Stimulated activated CD8-positive, alpha-beta memory T cell treated with anti-CD3 and anti-CD28 coated beads, Interleukin-12 subunit alpha, Interleukin-12 subunit beta, amount 100 ng/mL, for 4 hours (primary cell): ENCODE data around the gene KRT35.
"Not testable (repeated sequence)": the region's sequence is repeated elsewhere in the genome, so short reads cannot be mapped to it uniquely, and the experiment has no call there.

Source experiments
- DNase-seq: peaks from one replicate; pipeline ENCODE4 v3.0.0-alpha.2; 2020; ENCODE audit warnings: low read depth

The KRT35 gene

GRCh38 chr17:41453066-41453465, 27.9 kb downstream of the KRT35 start:
- no peak for DNase-seq

DNA sequence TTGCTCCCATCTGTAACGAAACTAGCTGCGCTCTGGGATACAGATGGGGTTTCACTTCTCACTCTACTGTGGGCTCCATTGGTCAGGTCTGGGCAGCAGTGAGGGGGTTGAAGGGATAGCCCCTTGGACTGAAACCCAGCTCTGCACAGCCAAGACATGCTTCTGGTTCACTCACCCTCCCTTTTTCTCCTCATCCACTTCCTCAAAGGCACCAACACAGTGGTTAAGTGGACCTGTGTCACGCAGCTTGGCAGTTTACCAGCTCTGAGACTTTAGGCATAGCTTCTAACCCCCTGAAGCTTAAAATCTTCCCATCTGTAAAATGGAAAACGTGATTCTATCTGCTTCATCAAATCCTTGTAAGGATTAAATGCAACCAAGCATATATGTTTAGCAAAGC, 28.7 kb downstream of the KRT35 start:
- no peak for DNase-seq

DNA sequence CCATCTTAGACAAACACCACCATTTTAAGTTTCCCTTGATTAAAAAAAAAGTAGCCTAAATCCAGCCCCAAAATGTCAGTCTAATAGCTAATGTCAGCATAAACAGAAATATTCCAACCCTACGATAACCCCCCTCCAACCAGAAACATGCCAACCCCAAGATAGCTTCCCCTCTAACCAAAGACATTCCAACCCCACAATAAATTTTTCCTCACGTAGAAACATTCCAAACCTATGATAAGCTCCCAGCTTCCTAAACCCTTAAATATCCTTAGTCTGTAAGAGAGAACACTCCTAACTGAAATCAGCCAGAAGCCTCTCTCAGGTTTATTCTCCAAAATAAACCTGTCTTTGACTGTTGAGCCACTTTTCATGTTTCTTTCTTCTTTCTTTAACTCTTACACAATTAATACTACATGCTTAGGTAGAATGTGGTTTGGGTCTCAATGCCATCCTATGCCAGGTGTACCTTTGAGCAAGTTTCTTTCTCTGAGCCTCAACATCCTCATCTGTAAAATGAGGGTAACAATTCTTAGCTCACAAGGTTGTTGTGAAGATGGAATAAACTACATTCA, 29.7 kb downstream of the KRT35 start:
- DNase-seq: no peak

DNA sequence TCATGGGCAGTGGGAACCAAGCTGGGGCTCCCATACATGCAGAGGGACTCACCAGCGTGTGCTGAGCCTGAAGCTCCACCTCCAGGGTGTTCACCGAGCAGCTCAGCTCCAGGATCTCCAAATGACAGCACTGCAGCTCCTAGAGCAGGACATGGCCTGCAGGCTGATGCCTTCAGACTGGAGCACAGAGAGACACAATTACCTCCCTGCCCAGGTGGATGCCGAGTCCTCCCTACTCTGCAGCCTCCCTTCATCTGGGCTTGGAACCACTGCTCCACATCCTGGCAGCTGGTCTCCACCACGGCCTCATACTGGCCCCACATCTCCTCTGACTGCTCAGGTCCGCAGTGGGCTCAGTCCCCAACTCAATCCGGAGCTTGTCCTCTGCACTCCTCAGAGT, 31.9 kb downstream of the KRT35 start:
- DNase-seq: no peak

- DNase-seq: no peak
Measured at GRCh38 chr17:41448506-41448905, 32.4 kb downstream of the KRT35 start.

DNA sequence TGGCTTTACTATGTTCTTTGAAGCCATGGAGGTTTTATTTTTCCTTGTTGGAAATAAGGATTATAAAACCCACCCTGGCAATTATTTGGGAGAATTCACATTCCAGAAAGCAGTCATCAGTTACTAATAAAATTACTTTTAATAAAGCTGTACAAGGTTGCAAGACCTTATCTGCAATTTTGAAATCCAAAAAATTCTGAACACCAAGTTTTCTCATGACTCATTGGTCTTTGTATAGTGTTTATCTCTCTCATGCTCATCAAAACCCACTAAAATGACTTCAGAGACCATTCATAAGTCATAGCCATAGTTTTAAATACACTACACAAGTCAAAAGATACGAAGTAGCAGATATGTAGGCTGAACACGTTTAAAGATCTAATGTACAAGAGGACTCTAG, 34.1 kb downstream of the KRT35 start:
- DNase-seq: no peak

DNA sequence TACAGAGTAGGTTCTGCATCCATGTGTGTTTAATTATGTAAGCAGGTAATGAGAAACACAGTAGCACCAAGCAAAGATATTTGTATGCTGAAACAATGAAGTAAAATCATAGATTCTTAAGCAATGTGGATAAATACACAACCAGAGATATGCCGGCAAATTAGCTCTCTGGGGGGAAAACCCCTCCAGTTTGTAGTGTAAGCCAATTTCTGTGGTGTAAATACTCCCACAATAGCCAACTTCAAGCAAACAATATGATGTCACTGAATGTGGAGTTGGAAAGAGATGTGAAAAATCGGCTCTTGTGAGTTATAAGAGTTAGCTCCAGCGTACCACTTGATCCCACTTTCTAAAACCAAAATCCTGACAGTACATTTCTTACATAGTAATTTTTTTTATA, 36.3 kb downstream of the KRT35 start:
- DNase-seq: no peak

DNA sequence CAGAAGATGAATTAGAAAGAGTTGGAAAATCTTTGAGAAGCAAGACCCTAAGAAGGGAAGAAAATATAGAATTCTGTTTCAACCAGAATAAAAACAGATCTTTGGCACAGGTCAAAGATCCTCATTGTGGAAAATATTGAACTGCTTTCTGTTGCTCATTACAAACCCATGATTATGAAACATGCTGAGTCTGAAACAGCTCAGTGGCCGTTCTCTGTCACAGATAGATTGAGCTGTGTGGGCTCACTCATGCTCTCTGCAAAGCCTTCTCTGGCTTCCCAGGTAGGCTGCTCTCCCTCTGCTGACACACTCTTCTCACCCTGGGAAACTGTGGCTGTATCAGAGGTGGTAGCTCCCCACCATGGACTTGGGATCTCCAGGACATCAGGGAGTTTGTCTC, 36.8 kb downstream of the KRT35 start:
- DNase-seq: no peak

DNA sequence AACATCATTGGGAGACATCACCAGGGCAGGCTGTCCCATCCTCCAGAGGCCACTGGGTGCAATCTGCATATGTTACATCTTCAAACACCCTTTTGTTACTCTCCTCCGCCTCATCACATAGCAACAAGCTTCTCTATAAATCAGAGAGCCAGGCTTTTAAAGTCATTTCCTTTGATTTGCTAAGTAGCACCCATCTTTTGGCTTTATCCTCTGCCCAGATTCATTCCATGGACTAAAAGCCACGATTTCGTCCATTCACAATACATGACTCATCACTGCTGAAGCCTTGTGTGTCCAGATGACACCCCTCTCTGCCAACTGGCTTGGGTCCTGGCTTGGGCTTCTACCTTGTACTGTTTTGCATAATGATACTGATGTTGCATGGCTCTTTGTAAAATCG, 38.2 kb downstream of the KRT35 start:
- DNase-seq: no peak

DNA sequence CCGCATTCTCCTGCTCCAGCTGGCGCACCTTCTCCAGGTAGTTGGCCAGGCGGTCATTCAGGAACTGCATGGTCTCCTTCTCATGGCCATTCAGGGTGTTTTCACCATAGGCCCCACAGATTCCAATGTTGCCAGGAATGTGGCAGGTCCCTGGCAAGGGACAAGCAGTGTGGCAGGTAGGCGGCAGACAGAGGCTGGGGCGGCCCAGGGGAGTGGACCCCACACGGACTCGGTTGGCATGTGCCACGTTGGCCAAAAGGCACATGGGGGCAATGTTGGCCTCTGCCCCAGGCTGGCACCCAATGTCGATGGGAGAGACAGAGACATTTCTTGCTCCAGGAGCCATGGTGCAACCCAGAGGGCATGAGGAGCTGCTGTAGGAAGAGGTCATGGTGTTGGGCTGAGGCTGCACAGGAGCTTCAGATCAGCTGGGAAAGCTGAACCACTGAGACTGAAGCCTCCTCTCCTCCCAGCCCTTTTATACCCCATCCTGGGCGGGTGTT, 40.4 kb downstream of the KRT35 start, which contains the start of gene KRT38:
TSS of gene KRT38 (minus strand) at position 453 of the 503 bp plus-strand sequence. CDS start at position 391, 62 bp downstream.
- no peak for DNase-seq

GRCh38 chr17:41439375-41439774, 41.6 kb downstream of the KRT35 start:
- no peak for DNase-seq

DNA sequence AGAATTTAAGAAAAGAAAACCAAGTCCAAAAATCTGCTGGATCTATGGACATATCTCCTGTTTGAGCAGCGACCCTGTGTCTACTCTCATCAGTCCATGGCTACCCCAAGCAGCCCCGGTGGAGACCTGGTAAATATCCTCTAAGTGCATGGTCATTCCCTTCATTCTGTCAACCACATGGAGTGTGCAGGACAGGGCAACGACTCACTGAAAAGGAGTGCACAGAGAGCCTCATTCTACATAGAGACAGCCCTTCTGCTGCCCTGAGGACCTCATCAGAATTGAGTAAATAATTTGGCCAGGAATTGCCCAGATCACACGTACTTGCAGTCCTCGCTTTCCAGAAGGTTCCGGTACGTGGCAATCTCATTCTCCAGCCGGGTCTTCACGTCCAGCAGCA, 43.2 kb downstream of the KRT35 start:
- no peak for DNase-seq

DNA sequence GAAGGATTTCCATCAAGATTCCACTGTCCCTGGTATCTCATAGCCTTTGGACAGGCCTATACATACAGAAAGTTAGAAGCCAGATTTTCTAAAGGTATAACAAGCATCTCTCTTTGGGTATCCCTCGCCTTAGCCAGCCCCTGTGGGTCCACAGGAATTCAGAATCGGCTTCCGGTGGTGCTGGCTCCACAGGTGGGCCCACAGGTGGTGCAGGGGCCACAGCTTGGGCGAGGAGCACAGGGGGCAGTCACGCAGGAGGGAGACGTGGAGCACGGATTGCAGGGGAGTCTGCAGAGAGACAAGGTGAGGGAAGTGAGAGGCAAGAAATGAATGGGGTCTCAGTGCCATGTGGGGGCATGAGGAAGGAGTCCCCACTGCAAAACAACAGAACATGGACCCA, 43.7 kb downstream of the KRT35 start:
- DNase-seq: no peak

GRCh38 chr17:41434415-41434814, 46.5 kb downstream of the KRT35 start:
- no peak for DNase-seq

GRCh38 chr17:41434005-41434404, 46.9 kb downstream of the KRT35 start:
- no peak for DNase-seq

- DNase-seq: no peak
Measured at GRCh38 chr17:41433586-41433985, 47.4 kb downstream of the KRT35 start.

- DNase-seq: not testable (repeated sequence)
Measured at GRCh38 chr17:41430376-41430775, 50.6 kb downstream of the KRT35 start.

DNA sequence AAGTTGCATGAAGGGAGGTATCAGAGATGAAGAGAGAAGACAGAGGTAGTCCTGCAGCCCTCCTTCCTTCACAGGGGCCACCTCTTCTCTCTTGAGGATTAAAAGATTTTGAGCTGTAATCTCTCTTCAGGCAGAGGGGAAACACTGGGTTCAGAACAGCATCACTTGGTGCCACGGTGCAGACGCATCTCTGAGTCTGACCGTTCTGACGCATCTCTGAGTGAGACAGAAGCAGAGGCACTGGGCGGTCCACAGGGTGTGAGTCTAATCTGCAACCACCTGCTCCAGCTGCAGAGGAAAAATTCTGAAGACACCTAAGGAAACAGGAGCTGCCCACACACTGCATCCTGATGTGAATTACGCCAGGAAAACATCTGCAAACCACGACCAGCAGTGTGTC, 51.3 kb downstream of the KRT35 start:
- DNase-seq: no peak

DNA sequence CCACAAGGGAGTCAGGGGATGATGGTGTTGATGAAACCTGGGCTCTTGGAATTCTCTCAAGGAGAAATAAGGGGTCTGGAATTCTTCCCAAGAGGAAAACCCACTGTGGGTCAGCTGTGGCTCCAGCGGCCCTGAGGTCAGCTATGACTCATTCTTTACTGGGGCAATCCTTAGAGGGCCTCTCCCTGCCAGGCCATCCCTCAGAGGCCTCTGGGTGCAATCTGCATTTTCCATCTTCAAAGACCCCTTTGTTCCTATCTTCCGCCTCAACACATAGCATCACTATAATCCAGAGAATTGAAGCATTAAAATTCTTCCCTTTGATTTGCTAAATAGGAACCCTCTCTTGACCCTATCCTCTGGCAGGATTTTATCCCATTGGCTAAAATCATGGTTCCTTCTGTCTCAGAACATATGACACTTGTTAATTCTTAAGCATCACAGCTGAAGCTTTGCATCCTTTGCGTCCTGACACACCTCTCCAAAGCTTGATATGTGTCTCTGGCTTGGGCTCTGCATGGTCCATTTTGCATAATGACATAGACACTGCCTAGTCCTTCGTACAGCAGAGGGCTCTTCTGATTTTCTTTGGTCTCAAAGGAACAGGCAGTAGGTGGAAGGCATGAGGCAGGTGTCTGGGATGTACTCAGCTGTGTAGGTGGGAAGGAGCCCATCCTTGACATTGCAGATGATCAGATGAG, 52.2 kb downstream of the KRT35 start:
- no peak for DNase-seq
